ENCODE data around the gene DNAJB1.

Gene DNAJB1

DNA sequence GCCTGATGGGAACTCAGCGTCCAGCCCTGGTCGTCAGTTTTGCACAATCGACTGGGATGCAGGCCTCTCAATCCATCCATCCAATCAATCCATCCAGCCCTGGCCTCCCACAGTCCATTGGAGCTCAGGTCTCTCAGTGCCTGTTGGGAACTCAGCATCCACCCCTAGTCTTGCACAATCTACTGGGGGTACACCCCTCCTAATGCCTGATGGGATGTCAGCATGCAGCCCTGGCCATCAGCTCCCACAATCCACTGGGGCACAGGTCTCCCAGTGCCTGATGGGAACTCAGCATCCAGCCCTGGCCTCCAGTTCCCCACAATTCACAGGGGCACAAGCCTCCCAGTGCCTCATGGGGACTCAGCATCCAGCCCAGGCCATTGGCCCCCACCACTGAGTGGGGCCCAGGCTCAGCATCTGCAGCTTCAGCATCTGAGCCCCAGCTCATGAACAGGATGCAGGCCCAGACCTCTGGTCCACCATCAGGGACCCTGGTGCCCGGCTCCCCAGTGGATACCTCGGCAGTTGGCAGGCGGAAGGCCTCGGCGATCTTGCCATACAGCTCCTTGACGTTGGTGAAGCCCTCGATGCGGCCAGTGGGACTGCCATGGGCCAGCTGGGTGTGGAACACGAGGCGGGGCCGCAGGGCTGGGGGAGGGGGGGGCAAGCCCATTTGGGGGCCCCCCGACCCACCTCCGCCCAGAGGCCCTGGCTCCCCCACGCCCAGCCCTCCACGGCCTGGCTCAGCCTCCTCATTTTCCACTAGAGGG, 35.8 kb downstream of the DNAJB1 start:
- no peak overlapping the region for H3K4me3 ChIP-seq (ENCODE audit: low read depth, low read length)
- TF ChIP-seq, protein P1, sequence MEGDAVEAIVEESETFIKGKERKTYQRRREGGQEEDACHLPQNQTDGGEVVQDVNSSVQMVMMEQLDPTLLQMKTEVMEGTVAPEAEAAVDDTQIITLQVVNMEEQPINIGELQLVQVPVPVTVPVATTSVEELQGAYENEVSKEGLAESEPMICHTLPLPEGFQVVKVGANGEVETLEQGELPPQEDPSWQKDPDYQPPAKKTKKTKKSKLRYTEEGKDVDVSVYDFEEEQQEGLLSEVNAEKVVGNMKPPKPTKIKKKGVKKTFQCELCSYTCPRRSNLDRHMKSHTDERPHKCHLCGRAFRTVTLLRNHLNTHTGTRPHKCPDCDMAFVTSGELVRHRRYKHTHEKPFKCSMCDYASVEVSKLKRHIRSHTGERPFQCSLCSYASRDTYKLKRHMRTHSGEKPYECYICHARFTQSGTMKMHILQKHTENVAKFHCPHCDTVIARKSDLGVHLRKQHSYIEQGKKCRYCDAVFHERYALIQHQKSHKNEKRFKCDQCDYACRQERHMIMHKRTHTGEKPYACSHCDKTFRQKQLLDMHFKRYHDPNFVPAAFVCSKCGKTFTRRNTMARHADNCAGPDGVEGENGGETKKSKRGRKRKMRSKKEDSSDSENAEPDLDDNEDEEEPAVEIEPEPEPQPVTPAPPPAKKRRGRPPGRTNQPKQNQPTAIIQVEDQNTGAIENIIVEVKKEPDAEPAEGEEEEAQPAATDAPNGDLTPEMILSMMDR (IDR thresholded peaks at IDR 0.05; ENCODE audit: low read depth, low read length) = no peak

DNA sequence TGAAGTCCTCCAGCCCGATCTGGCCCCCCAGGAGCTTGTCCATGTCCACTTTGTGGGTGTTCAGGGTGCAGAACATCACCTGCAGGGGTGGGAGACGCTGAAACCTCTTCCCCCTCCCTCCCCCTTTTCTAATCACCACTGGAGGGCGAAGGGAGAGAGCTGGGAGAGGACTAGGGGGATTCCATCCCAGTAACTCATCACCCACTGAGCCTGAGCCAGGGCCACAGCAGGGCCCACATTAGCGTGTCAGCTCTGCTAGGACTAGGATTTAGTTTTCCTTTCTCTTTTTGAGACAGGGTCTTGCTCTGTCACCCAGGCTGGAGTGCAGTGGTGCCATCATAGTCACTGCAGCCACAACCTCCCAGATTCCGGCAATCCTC, 37.5 kb downstream of the DNAJB1 start:
- TF ChIP-seq, protein P1 (IDR thresholded peaks at IDR 0.05; ENCODE audit: low read depth, low read length) = 0 out of 2 replicates have a peak, but pooled peaks have one; percentile 3

DNA sequence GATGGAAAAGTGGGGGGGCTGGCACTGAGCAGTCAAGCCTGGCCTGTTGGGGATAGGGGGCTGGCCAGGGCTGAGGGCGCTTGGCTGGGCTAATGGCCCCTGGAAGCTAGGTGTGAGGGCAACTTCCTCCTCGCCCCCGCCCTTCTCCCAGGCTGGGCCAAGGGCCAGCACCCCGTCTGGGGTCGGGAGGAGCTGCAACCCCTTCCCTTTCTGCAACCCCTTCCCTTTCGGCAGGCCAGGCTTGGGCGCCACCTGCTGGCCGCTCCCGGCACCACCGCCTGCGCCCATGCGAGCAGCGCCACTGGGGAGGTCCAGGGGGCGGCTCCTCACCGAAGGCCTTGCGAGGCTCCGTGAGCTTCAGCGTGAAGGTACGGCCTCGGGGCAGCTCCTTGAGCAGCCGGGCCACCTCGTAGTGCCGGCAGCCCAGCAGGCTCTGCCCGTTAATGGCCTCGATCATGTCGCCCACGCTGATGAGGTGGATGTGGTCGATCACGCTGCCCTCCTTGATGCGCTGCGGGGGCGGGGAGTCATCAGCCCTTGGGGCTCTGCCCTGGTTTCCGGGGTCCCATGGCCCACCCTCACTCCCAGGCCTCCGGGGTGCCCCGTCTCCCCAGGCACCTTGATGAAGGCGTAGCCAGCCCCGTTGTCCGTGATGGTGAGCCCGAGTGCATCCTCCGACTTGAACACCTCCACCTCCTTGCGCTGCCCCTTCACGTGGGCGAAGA, 38.1 kb downstream of the DNAJB1 start:
- TF ChIP-seq, protein P1 (IDR thresholded peaks at IDR 0.05; ENCODE audit: low read depth, low read length) = peak; percentile 87
- H3K4me3 ChIP-seq (ENCODE audit: low read depth, low read length) = no peak overlapping the region

More for the DNA sequence above, 37.5 kb downstream of the DNAJB1 start:
- H3K4me3 ChIP-seq (ENCODE audit: low read depth, low read length) = no peak overlapping the region

DNA sequence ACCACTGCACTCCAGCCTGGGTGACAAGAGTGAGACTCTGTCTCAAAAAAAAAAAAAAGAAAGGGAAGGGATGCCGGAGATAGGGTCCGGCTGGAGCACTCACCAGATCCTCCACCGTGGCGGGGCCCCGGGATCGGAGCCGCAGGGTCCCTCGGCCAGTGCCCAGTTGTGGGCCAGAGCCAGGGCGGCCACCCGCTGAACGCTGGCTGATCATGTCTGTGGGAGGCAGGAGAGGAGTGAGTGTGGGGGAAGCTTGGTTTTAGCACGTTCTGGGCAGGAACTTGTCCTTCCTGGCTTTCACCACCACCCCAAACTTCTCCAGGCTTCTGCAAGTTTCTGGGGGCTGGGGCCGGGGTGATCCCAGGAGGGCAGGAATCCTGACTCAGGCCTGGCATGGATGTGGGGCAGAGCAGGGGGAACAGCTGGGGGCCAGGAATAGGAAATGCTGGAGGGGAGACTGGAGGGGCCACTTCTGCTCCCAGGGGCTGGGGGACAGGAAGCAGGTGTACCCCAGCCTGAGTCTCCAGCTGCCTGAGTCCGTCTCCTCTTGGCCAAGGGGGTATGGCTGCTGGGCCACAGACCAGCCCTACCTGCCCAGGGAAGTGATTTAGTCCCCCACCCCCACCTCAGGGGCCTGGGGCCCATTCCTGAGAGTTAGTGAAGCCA, 38.8 kb downstream of the DNAJB1 start:
- no peak overlapping the region for H3K4me3 ChIP-seq (ENCODE audit: low read depth, low read length)
- TF ChIP-seq, protein P1 (IDR thresholded peaks at IDR 0.05; ENCODE audit: low read depth, low read length) = no peak

DNA sequence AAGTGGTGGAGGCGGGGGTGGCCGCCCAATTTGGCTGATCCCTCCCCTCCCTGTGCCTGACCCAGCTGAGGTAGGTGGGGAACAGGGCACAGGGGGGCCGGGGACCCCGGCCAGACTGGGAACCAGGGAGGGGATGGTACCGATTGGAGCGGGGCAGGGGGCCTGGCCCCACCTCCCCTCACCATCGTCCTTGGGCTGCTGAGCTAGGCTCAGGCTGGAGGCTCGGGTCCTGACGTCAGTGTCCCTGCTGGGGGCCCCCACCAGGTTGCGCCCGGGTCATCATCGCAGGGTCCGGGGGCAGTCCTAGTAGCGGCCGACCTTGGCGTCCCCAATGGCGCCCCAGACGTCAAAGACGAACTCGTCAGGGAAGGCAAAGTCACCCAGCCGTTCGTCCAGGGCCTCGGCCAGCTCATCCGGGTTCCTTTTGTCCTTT, 40.1 kb downstream of the DNAJB1 start:
- TF ChIP-seq, protein P1 (IDR thresholded peaks at IDR 0.05; ENCODE audit: low read depth, low read length) = no peak
- no peak overlapping the region for H3K4me3 ChIP-seq (ENCODE audit: low read depth, low read length)

DNA sequence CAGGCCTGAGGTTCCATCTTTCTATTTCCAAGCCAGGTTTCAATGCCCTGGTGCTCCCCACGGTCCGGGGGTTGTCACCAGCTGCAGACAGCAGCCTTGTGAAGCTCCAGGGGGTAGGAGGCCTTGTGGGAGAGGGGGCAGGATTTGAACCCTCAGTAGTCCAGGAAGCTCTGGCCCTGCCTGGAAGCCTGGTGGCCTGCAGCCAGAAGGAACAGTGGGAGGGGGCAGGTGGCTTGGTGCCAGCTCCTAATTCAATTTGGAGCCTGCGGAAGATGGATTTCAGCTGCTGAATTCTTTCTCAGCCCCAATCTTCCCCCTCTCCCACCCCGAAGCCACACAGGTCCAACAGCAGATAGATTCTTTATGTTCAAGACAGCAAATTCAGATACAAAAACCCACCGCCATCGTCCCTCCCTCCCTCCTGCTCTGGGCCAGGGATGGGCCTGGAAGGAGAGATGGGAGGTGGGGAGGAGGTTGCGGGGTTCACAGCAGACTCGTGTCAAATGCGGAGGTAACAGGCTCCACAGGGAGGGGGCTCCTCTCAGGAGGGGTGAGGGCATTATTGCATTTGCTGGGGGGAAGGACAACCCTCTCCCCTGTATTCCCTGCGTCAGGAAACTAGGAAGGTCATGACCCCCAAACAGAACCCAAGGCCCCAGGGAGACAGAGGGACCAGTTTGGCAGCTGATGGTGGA, 40.6 kb downstream of the DNAJB1 start:
- TF ChIP-seq, protein P1 (IDR thresholded peaks at IDR 0.05; ENCODE audit: low read depth, low read length) = no peak
- H3K4me3 ChIP-seq (ENCODE audit: low read depth, low read length) = no peak overlapping the region

All from WI38 (cell line).